Measurements from ENCODE around the gene LRRC8B. TPM values are rescaled to one million over a fixed set of nuclear protein-coding genes. Genes with fewer than 3 reads are reported as not detected.
A peak's percentile ranks its signal among the peaks of the same experiment; 100 is the strongest.

LRRC8B gene
- total RNA-seq, 1 donor from 2014 or later: 17.7 TPM

DNA sequence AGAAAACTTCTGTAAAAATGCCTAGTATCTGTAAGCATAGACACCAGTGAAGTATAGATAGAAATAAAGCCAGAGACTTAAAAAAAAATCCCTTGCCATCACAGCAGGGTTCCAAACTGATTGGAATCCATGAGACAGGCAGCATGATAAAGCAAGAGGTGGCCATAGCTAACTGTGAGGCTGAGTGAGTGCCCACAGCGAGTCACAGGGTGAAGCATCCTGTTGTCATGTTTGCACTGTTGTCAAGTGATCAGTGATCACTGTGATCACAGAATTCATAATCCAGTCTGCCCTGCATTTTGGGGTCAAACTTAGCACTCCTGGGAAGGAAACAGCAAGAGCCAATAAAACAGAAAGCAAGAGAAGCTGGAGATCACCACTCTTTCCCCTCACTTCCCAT, 33.3 kb downstream of the LRRC8B start:
- Mint-ChIP-seq H3K4me3 (ENCODE audit: unreplicated experiment) (no peak overlapping the region), H3K9me3 (ENCODE audit: unreplicated experiment) (no peaks in the 10 kb centered on the region), H3K27ac (ENCODE audit: unreplicated experiment) (no peak overlapping the region), H3K4me1 (ENCODE audit: low read depth, unreplicated experiment) (peaks cover 2% of the 10 kb centered on the region), H3K27me3 (ENCODE audit: unreplicated experiment) (no peaks in the 10 kb centered on the region), H3K36me3 (ENCODE audit: unreplicated experiment) (no peaks in the 10 kb centered on the region)
- DNase-seq: no peak
- TF ChIP-seq, protein P1, sequence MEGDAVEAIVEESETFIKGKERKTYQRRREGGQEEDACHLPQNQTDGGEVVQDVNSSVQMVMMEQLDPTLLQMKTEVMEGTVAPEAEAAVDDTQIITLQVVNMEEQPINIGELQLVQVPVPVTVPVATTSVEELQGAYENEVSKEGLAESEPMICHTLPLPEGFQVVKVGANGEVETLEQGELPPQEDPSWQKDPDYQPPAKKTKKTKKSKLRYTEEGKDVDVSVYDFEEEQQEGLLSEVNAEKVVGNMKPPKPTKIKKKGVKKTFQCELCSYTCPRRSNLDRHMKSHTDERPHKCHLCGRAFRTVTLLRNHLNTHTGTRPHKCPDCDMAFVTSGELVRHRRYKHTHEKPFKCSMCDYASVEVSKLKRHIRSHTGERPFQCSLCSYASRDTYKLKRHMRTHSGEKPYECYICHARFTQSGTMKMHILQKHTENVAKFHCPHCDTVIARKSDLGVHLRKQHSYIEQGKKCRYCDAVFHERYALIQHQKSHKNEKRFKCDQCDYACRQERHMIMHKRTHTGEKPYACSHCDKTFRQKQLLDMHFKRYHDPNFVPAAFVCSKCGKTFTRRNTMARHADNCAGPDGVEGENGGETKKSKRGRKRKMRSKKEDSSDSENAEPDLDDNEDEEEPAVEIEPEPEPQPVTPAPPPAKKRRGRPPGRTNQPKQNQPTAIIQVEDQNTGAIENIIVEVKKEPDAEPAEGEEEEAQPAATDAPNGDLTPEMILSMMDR (IDR thresholded peaks at IDR 0.05; ENCODE audit: partially characterized antibody, unreplicated experiment): no peak

DNA sequence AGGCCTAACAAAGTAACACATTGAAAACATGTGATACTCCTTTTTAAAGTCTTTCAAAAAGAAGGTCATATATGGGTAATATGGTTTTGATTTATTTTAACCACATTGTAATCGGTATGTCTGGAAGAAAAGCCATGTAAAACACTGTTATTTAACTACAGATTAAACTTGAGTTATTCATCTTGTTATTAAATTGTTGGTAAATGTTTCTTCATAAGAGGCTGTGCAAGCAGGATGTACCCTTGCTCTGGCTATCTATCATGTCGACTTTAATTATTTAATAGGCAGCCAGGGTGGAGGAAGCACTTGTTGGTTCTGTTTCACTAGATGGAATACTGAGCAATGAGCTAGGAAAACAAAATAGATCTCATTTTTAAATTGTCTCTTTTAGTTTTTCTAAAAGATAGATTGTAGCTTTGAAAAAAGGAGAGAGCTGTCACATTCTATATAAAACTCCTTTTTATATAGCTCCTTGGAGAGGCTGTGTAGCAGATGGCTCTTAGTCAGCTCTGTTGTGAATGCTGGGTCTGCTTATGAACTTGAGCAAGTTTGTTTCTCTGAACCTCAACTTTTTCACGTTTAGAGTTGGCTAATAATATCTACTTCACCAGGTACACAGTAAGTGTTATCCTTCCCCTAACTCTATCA, 39.5 kb downstream of the LRRC8B start:
- DNase-seq: no peak
- Mint-ChIP-seq H3K36me3 (ENCODE audit: unreplicated experiment) (no peaks in the 10 kb centered on the region), H3K9me3 (ENCODE audit: unreplicated experiment) (no peaks in the 10 kb centered on the region), H3K4me3 (ENCODE audit: unreplicated experiment) (no peak overlapping the region), H3K27me3 (ENCODE audit: unreplicated experiment) (no peaks in the 10 kb centered on the region), H3K4me1 (ENCODE audit: low read depth, unreplicated experiment) (peaks cover 44% of the 10 kb centered on the region), H3K27ac (ENCODE audit: unreplicated experiment) (peak overlapping the region; percentile 41)
- TF ChIP-seq, protein P1 (IDR thresholded peaks at IDR 0.05; ENCODE audit: partially characterized antibody, unreplicated experiment): no peak

DNA sequence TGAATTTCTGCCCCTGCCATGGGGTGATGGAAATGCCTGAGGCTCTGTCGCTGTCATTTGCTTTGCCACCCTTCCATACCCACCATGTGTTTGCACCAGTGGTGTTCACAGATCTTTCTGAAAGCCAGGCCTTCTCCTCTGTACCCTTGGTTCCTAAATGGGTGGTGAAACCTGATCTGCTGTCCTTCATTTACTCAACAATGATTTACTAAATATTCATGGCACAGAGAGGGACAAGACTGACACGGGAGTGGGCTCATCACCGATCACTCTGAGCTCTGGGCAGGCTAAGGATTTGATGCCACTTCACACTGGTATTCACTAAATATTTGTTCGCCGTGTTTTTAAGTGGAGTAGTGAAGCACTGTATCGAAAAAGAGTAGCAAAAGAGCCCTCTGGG, 40.9 kb downstream of the LRRC8B start:
- DNase-seq: no peak
- no peak overlapping the region for H3K27ac Mint-ChIP-seq (ENCODE audit: unreplicated experiment)
- no peak overlapping the region for H3K4me3 Mint-ChIP-seq (ENCODE audit: unreplicated experiment)
- no peaks in the 10 kb centered on the region for H3K27me3 Mint-ChIP-seq (ENCODE audit: unreplicated experiment)
- TF ChIP-seq, protein P1 (IDR thresholded peaks at IDR 0.05; ENCODE audit: partially characterized antibody, unreplicated experiment): no peak
- H3K9me3 Mint-ChIP-seq (ENCODE audit: unreplicated experiment): no peaks in the 10 kb centered on the region
- H3K36me3 Mint-ChIP-seq (ENCODE audit: unreplicated experiment): no peaks in the 10 kb centered on the region
- H3K4me1 Mint-ChIP-seq (ENCODE audit: low read depth, unreplicated experiment): peaks cover 44% of the 10 kb centered on the region

DNA sequence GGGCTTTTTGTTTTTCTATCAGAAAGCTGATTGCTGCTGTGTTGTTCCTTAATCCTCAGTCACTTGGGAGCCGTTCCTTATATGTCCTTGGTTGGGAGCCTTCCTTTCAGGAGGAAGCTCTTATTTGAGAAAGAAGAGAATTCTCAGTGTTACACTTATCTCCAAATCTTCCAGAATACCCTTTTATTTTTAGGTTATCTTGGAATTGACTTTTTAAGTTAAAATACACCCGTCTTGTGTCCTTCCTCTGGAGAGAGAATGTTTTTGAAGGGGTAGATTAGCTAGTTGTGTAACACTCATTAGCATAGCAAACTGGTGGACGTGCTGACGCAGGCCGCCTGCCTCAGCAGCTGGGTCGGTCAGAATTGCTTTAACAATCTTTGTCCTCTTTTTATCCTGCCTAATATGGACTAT, 42.1 kb downstream of the LRRC8B start:
- H3K9me3 Mint-ChIP-seq (ENCODE audit: unreplicated experiment): no peaks in the 10 kb centered on the region
- peak overlapping the region; percentile 21 for H3K4me3 Mint-ChIP-seq (ENCODE audit: unreplicated experiment)
- peak overlapping the region; percentile 86 for H3K27ac Mint-ChIP-seq (ENCODE audit: unreplicated experiment)
- peaks cover 44% of the 10 kb centered on the region for H3K4me1 Mint-ChIP-seq (ENCODE audit: low read depth, unreplicated experiment)
- no peaks in the 10 kb centered on the region for H3K27me3 Mint-ChIP-seq (ENCODE audit: unreplicated experiment)
- TF ChIP-seq, protein P1 (IDR thresholded peaks at IDR 0.05; ENCODE audit: partially characterized antibody, unreplicated experiment): no peak
- DNase-seq: peak; percentile 24
- H3K36me3 Mint-ChIP-seq (ENCODE audit: unreplicated experiment): no peaks in the 10 kb centered on the region

DNA sequence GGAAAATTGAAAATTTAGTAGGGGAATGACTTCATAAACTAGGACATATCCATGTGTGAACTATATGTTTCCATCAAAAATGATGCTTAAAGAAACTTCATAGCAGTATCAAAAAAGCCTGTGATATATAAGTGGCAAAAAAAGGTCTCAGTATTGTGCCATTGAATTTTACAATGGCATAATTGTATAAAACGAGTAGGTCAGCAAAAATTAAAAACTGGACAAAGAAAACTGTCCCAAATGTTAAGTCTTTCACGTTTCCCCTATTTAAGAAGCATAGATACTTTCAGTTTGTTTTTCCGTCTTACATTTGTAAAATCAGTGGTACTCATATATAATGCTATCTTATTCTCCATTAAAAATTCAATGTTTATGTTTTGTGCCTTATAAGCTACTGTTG, 43.2 kb downstream of the LRRC8B start:
- no peaks in the 10 kb centered on the region for H3K9me3 Mint-ChIP-seq (ENCODE audit: unreplicated experiment)
- H3K27me3 Mint-ChIP-seq (ENCODE audit: unreplicated experiment): no peaks in the 10 kb centered on the region
- no peaks in the 10 kb centered on the region for H3K36me3 Mint-ChIP-seq (ENCODE audit: unreplicated experiment)
- TF ChIP-seq, protein P1 (IDR thresholded peaks at IDR 0.05; ENCODE audit: partially characterized antibody, unreplicated experiment): no peak
- H3K4me3 Mint-ChIP-seq (ENCODE audit: unreplicated experiment): no peak overlapping the region
- H3K27ac Mint-ChIP-seq (ENCODE audit: unreplicated experiment): no peak overlapping the region
- DNase-seq: no peak
- peaks cover 44% of the 10 kb centered on the region for H3K4me1 Mint-ChIP-seq (ENCODE audit: low read depth, unreplicated experiment)

Data from glutamatergic neuron (in vitro differentiated cells).